Loucy (cell line): ENCODE measurements around the gene ACAA2.

Experiments
- EZH2phosphoT487 ChIP-seq: fragments of 200-600 bp; IDR thresholded peaks from 2 replicates; pipeline ENCODE4 v1.6.1; 2018; ENCODE audit warnings: antibody characterized with exemption, mild to moderate bottlenecking, moderate library complexity, borderline replicate concordance
- TF ChIP-seq, protein P1 (sequence below): fragments of 200-600 bp; sonication (generic); conservative IDR thresholded peaks from 2 replicates; pipeline ENCODE4 v1.5.1; 2014; ENCODE audit warnings: mild to moderate bottlenecking, antibody characterized with exemption, low read length

DNA sequence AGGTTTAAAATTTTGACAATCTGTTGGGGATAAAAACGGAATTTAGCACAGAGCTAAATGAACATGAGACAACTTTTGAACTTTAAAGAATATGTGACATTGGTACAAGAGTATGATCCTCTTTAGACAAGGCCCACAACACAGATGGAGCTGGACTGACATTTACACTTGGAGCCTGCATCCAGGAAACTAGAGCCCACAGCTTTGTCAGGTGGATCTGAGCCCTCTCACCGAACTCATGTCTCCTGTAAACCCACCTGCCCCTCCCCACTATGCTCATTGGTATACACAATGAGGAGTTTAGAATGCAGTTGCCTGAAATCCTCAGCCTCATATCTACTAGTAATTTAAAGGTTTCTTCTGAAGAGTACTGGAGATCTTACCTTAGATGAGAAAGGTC is 22.1 kb upstream of the ACAA2 start:
- TF ChIP-seq, protein P1, sequence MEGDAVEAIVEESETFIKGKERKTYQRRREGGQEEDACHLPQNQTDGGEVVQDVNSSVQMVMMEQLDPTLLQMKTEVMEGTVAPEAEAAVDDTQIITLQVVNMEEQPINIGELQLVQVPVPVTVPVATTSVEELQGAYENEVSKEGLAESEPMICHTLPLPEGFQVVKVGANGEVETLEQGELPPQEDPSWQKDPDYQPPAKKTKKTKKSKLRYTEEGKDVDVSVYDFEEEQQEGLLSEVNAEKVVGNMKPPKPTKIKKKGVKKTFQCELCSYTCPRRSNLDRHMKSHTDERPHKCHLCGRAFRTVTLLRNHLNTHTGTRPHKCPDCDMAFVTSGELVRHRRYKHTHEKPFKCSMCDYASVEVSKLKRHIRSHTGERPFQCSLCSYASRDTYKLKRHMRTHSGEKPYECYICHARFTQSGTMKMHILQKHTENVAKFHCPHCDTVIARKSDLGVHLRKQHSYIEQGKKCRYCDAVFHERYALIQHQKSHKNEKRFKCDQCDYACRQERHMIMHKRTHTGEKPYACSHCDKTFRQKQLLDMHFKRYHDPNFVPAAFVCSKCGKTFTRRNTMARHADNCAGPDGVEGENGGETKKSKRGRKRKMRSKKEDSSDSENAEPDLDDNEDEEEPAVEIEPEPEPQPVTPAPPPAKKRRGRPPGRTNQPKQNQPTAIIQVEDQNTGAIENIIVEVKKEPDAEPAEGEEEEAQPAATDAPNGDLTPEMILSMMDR, result no peak
- TF ChIP-seq EZH2phosphoT487, result no peak
